ENCODE results near the gene CPN2. TPM values are rescaled to one million over a fixed set of nuclear protein-coding genes. Genes with fewer than 3 reads are reported as not detected.

Gene CPN2
- total RNA-seq, 1 experiment from 2014 or later: not detected

DNA sequence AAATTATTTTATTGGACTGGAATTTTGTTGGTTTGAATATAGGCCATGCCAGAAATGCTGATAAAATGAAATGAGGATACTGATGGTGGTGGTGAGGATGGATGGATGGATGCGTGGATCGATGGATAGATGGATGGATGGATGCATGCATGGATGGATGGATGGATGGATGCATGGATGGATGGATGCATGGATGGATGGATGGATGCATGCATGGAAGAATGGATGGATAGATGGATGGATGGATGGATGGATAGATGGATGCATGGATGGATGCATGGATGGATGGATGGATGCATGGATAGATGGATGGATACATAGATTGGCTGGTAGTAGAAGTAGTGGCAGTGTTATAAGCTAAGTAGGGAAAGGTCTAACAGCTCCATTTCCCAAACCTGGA lies 40.1 kb downstream of the CPN2 start:
- TF ChIP-seq, protein P1, sequence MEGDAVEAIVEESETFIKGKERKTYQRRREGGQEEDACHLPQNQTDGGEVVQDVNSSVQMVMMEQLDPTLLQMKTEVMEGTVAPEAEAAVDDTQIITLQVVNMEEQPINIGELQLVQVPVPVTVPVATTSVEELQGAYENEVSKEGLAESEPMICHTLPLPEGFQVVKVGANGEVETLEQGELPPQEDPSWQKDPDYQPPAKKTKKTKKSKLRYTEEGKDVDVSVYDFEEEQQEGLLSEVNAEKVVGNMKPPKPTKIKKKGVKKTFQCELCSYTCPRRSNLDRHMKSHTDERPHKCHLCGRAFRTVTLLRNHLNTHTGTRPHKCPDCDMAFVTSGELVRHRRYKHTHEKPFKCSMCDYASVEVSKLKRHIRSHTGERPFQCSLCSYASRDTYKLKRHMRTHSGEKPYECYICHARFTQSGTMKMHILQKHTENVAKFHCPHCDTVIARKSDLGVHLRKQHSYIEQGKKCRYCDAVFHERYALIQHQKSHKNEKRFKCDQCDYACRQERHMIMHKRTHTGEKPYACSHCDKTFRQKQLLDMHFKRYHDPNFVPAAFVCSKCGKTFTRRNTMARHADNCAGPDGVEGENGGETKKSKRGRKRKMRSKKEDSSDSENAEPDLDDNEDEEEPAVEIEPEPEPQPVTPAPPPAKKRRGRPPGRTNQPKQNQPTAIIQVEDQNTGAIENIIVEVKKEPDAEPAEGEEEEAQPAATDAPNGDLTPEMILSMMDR (conservative IDR thresholded peaks at IDR 0.05): no peak
- no peak overlapping the region for H4K91ac ChIP-seq (ENCODE audit: insufficient read length, low read depth, low read length)
- no peak overlapping the region for H4K5ac ChIP-seq (ENCODE audit: insufficient read length, low read depth, low read length)
- no peak overlapping the region for H2AK5ac ChIP-seq (ENCODE audit: insufficient read length, low read length)
- H2BK5ac ChIP-seq (ENCODE audit: insufficient read length, low read length): no peak overlapping the region
- H3K9me3 ChIP-seq (ENCODE audit: control insufficient read depth, low read depth, low read length): no peaks in the 10 kb centered on the region
- H3T11ph ChIP-seq (ENCODE audit: low read length): no peak overlapping the region
- H3K4me1 ChIP-seq (ENCODE audit: insufficient read depth, low read length): no peaks in the 10 kb centered on the region; the same call in none of the 2 replicates
- no peak overlapping the region for H2BK20ac ChIP-seq (ENCODE audit: low read depth, low read length, poor library complexity, severe bottlenecking)
- H3K4me3 Mint-ChIP-seq: no peak overlapping the region
- H3K9ac ChIP-seq (ENCODE audit: extremely low read depth, insufficient read length, low read length): no peak overlapping the region
- DNase-seq: no peak
- no peaks in the 10 kb centered on the region for H3K36me3 Mint-ChIP-seq (ENCODE audit: insufficient read depth in 1 of 3, low read depth in 3 of 3)
- no peak overlapping the region for H3K27ac Mint-ChIP-seq
- H3K79me1 ChIP-seq (ENCODE audit: insufficient read depth, low read depth, low read length, poor library complexity, severe bottlenecking): no peaks in the 10 kb centered on the region
- H4K20me1 ChIP-seq (ENCODE audit: control insufficient read depth, insufficient read depth, insufficient read length): no peaks in the 10 kb centered on the region
- H3K4ac ChIP-seq (ENCODE audit: low read depth, low read length): no peak overlapping the region
- no peak overlapping the region for H2AFZ ChIP-seq (ENCODE audit: low read length)
- no peak overlapping the region for H3K56ac ChIP-seq (ENCODE audit: insufficient read length, low read depth, low read length)
- H3K23me2 ChIP-seq (ENCODE audit: insufficient read length, low read depth, low read length, poor library complexity, severe bottlenecking): no peaks in the 10 kb centered on the region
- no peaks in the 10 kb centered on the region for H3K79me2 ChIP-seq (ENCODE audit: insufficient read depth, low read length)
- no peak overlapping the region for H4K8ac ChIP-seq (replicated peaks; ENCODE audit: insufficient read length, low read depth, low read length)
- H2BK12ac ChIP-seq (ENCODE audit: insufficient read length, low read depth, low read length): no peak overlapping the region
- no peak overlapping the region for H3K18ac ChIP-seq (ENCODE audit: insufficient read length, low read depth, low read length)
- no peaks in the 10 kb centered on the region for H3K9me3 Mint-ChIP-seq
- 100% methylated on average over 2 of the region's 2 CpGs for WGBS (ENCODE audit: extremely low coverage, insufficient read length, low lambda C conversion rate)
- H3K4me2 ChIP-seq (ENCODE audit: insufficient read depth, insufficient read length, low read length): no peak overlapping the region
- no peaks in the 10 kb centered on the region for H3K27me3 ChIP-seq (ENCODE audit: insufficient read depth, low read length)
- no peak overlapping the region for H2BK15ac ChIP-seq (ENCODE audit: low read depth, low read length)
- H3K14ac ChIP-seq (ENCODE audit: insufficient read depth, low read length): no peak overlapping the region
- peaks cover 55% of the 10 kb centered on the region for H3K27me3 Mint-ChIP-seq (ENCODE audit: low read depth)
- no peak overlapping the region for H2BK120ac ChIP-seq (ENCODE audit: low read depth, low read length, poor library complexity, severe bottlenecking)
- H3K23ac ChIP-seq (ENCODE audit: insufficient read length, low read depth, low read length): no peak overlapping the region
- no peak overlapping the region for H3K27ac ChIP-seq (ENCODE audit: insufficient read length, low read depth, low read length)
- peaks cover 61 to 67% of the 10 kb centered on the region in 2 experiments for H3K4me1 Mint-ChIP-seq

Measured in H9 (cell line).